H9 (cell line): ENCODE measurements around the gene NAPEPLD. TPM values are rescaled to one million over a fixed set of nuclear protein-coding genes. Genes with fewer than 3 reads are reported as not detected.
"Not testable (repeated sequence)": the region's sequence is repeated elsewhere in the genome, so short reads cannot be mapped to it uniquely, and the experiment has no call there.

Experiments used
- DNase-seq: peaks from one replicate; pipeline ENCODE4 v3.0.0-alpha.2; 2017
- H2AFZ ChIP-seq: one replicate; pipeline ENCODE4 v1.6.1; 2013; ENCODE audit warnings: mild to moderate bottlenecking, low read length, control low read depth, moderate library complexity
- H2AK5ac ChIP-seq: 2 replicates; pipeline ENCODE4 v1.6.1; 2013; ENCODE audit warnings: low read length, control low read depth, mixed read lengths; ENCODE audit not compliant: insufficient read length
- H2BK120ac ChIP-seq: one replicate; pipeline ENCODE4 v1.6.1; 2013; ENCODE audit warnings: low read depth, mild to moderate bottlenecking, low read length, control low read depth, inconsistent platforms; ENCODE audit not compliant: poor library complexity, severe bottlenecking
- H2BK12ac ChIP-seq: 2 replicates; pipeline ENCODE4 v1.6.1; 2013; ENCODE audit warnings: low read length, control low read depth, mixed read lengths, low read depth; ENCODE audit not compliant: insufficient read length
- H2BK15ac ChIP-seq: 2 replicates; pipeline ENCODE4 v1.6.1; 2013; ENCODE audit warnings: low read depth, low read length, control low read depth
- H2BK20ac ChIP-seq: one replicate; pipeline ENCODE4 v1.6.1; 2013; ENCODE audit warnings: low read depth, mild to moderate bottlenecking, low read length, control low read depth, inconsistent platforms; ENCODE audit not compliant: poor library complexity, severe bottlenecking
- H2BK5ac ChIP-seq: 2 replicates; pipeline ENCODE4 v1.6.1; 2013; ENCODE audit warnings: low read length, control low read depth, mixed read lengths; ENCODE audit not compliant: insufficient read length
- H3K14ac ChIP-seq: 2 replicates; pipeline ENCODE4 v1.6.1; 2013; ENCODE audit warnings: low read length, control low read depth; ENCODE audit not compliant: insufficient read depth
- H3K18ac ChIP-seq: 2 replicates; pipeline ENCODE4 v1.6.1; 2013; ENCODE audit warnings: low read depth, mild to moderate bottlenecking, mixed read lengths, low read length, control low read depth; ENCODE audit not compliant: insufficient read length
- H3K23ac ChIP-seq: 2 replicates; pipeline ENCODE4 v1.6.1; 2013; ENCODE audit warnings: low read length, control low read depth, mixed read lengths, low read depth; ENCODE audit not compliant: insufficient read length
- H3K23me2 ChIP-seq: 2 replicates; pipeline ENCODE4 v1.6.1; 2013; ENCODE audit warnings: low read depth, mild to moderate bottlenecking, mixed read lengths, low read length, control low read depth; ENCODE audit not compliant: insufficient read length, poor library complexity, severe bottlenecking
- H3K27ac ChIP-seq: 2 replicates; pipeline ENCODE4 v1.5.1; 2013; ENCODE audit warnings: low read length, control low read depth, mixed read lengths, low read depth; ENCODE audit not compliant: insufficient read length
- H3K27me3 ChIP-seq: 2 replicates; pipeline ENCODE4 v1.6.1; 2013; ENCODE audit warnings: low read length, control low read depth, inconsistent platforms; ENCODE audit not compliant: insufficient read depth
- H3K4ac ChIP-seq: 2 replicates; pipeline ENCODE4 v1.6.1; 2013; ENCODE audit warnings: low read depth, mild to moderate bottlenecking, control low read depth, inconsistent platforms, low read length, moderate library complexity
- H3K4me1 ChIP-seq: 2 replicates; pipeline ENCODE4 v1.6.1; 2013; ENCODE audit warnings: low read length, control low read depth, inconsistent platforms; ENCODE audit not compliant: insufficient read depth
- H3K4me2 ChIP-seq: 2 replicates; pipeline ENCODE4 v1.6.1; 2013; ENCODE audit warnings: low read length, control low read depth, mixed read lengths; ENCODE audit not compliant: insufficient read length, insufficient read depth
- H3K56ac ChIP-seq: 2 replicates; pipeline ENCODE4 v1.6.1; 2013; ENCODE audit warnings: low read depth, mild to moderate bottlenecking, mixed read lengths, low read length, control low read depth; ENCODE audit not compliant: insufficient read length
- H3K79me1 ChIP-seq: 2 replicates; pipeline ENCODE4 v1.6.1; 2013; ENCODE audit warnings: low read depth, mild to moderate bottlenecking, moderate library complexity, low read length, control low read depth, inconsistent platforms; ENCODE audit not compliant: insufficient read depth, poor library complexity, severe bottlenecking
- H3K79me2 ChIP-seq: 2 replicates; pipeline ENCODE4 v1.6.1; 2013; ENCODE audit warnings: low read length, control low read depth, inconsistent platforms; ENCODE audit not compliant: insufficient read depth
- H3K9ac ChIP-seq: 2 replicates; pipeline ENCODE4 v1.6.1; 2013; ENCODE audit warnings: low read length, control low read depth, mixed read lengths; ENCODE audit not compliant: insufficient read length; ENCODE audit errors: extremely low read depth
- H3K9me3 ChIP-seq: one replicate; pipeline ENCODE4 v1.6.1; 2013; ENCODE audit warnings: low read depth, low read length, inconsistent platforms; ENCODE audit not compliant: control insufficient read depth
- H3T11ph ChIP-seq: one replicate; pipeline ENCODE4 v1.6.1; 2013; ENCODE audit warnings: mild to moderate bottlenecking, low read length, control low read depth, inconsistent platforms
- H4K20me1 ChIP-seq: one replicate; pipeline ENCODE4 v1.6.1; 2013; ENCODE audit not compliant: control insufficient read depth, insufficient read length, insufficient read depth
- H4K5ac ChIP-seq: 2 replicates; pipeline ENCODE4 v1.6.1; 2013; ENCODE audit warnings: low read depth, mild to moderate bottlenecking, mixed read lengths, low read length, control low read depth; ENCODE audit not compliant: insufficient read length
- H4K8ac ChIP-seq: replicated peaks from 2 replicates; pipeline ENCODE4 v1.6.1; 2013; ENCODE audit warnings: low read length, control low read depth, mixed read lengths, low read depth; ENCODE audit not compliant: insufficient read length
- H4K91ac ChIP-seq: 2 replicates; pipeline ENCODE4 v1.6.1; 2013; ENCODE audit warnings: low read depth, mild to moderate bottlenecking, moderate library complexity, mixed read lengths, low read length, control low read depth; ENCODE audit not compliant: insufficient read length
- H3K27ac Mint-ChIP-seq, 3 experiments: 2 replicates in 2 of 3; 3 replicates in 1 of 3; pipeline ENCODE4 v1.8.0; 2020 to 2021; ENCODE audit warnings: mixed read lengths in 3 of 3, mild to moderate bottlenecking in 1 of 3, moderate library complexity in 1 of 3
- H3K27me3 Mint-ChIP-seq: 2 replicates; pipeline ENCODE4 v1.8.0; 2021; ENCODE audit warnings: low read depth, mild to moderate bottlenecking, moderate library complexity, mixed read lengths
- H3K36me3 Mint-ChIP-seq, 3 experiments: 2 replicates in 2 of 3; 3 replicates in 1 of 3; pipeline ENCODE4 v1.8.0; 2020 to 2021; ENCODE audit warnings: low read depth in 3 of 3, mixed read lengths in 3 of 3; ENCODE audit not compliant: insufficient read depth in 1 of 3
- H3K4me1 Mint-ChIP-seq, 2 experiments: 2 replicates each; pipeline ENCODE4 v1.8.0; 2020; ENCODE audit warnings: mixed read lengths in 2 of 2
- H3K4me3 Mint-ChIP-seq, 2 experiments: 2 replicates in 1 of 2; 3 replicates in 1 of 2; pipeline ENCODE4 v1.8.0; 2020 to 2021; ENCODE audit warnings: mild to moderate bottlenecking in 2 of 2, mixed read lengths in 2 of 2, moderate library complexity in 1 of 2
- H3K9me3 Mint-ChIP-seq, 2 experiments: 2 replicates in 1 of 2; 3 replicates in 1 of 2; pipeline ENCODE4 v1.8.0; 2020; ENCODE audit warnings: mild to moderate bottlenecking in 2 of 2, mixed read lengths in 2 of 2, moderate library complexity in 1 of 2
- WGBS: extraction: QIAGEN DNeasy Blood & Tissue Kit; methylation state at CpG from one replicate; pipeline ENCODE4 v1.1.7; 2013; ENCODE audit warnings: missing lambda C conversion rate, low lambda C conversion rate, mixed read lengths; ENCODE audit not compliant: insufficient read length; ENCODE audit errors: extremely low coverage; 5-methylcytosine and 5-hydroxymethylcytosine counted together
- total RNA-seq: library from RNA; stranded (reverse); gene quantifications from 2 replicates; pipeline ENCODE4 v1.2.1, GENCODE V29; 2021

NAPEPLD gene
- total RNA-seq, 1 experiment from 2014 or later = 9.3 TPM

DNA sequence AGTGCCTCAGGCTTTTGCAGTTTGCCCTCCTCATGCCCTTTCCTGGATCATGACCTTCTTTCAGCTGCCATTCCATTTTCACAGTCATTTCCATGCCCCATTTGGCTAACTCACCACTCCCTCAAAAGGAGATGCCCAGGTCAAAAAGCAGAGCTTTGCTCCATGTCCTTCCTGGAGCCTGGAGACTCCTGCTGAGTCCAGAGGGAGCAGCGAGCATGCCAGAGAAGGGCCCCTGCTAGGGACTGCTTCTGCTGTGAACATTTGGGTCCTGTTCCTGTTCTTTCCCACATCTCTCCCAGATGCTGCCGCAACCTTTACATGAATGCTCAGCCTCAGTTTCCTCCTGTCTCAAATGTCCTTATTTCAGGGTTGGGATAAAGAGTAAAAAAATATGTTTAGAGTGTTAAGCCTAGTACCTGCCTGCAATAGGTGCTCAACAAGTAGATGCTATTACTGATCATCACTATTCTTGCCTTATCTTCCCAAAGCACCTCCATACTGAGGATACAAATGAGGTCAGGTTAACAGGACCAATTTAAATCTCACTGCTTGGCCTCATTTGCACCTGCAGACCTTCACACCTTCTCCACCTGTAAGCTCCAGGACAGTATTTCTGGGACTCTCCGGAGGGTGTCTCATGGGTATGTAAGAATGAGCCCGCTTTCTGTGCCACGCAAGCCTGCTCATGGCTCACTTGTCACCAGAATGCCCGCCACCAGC lies 23.0 kb upstream of the NAPEPLD start:
- not testable (repeated sequence) for H3K9me3 Mint-ChIP-seq, H2AFZ ChIP-seq, H3K23me2 ChIP-seq, H3K56ac ChIP-seq, H3K9me3 ChIP-seq, H4K20me1 ChIP-seq, H3K27ac Mint-ChIP-seq, H2BK5ac ChIP-seq, DNase-seq, H3K14ac ChIP-seq, H2BK15ac ChIP-seq, H3K4me3 Mint-ChIP-seq, H3K27me3 Mint-ChIP-seq, H3K9ac ChIP-seq, H3K36me3 Mint-ChIP-seq, H3K18ac ChIP-seq, H2BK120ac ChIP-seq, H3K23ac ChIP-seq, H3K4ac ChIP-seq, H3K4me2 ChIP-seq, H2BK12ac ChIP-seq, H3K27me3 ChIP-seq, H2BK20ac ChIP-seq, H4K8ac ChIP-seq, H3T11ph ChIP-seq, H4K91ac ChIP-seq, H3K79me2 ChIP-seq, H2AK5ac ChIP-seq, H3K4me1 ChIP-seq, H3K79me1 ChIP-seq, H3K27ac ChIP-seq, H4K5ac ChIP-seq
- no CpG with 5 or more reads among the region's 6 CpGs for WGBS
- peaks cover 11 to 16% of the 10 kb centered on the region in 2 experiments for H3K4me1 Mint-ChIP-seq

- H3K18ac ChIP-seq, H3K4me3 Mint-ChIP-seq, H4K20me1 ChIP-seq, H3K4me1 ChIP-seq, H3K23me2 ChIP-seq, H3K4me2 ChIP-seq, H3K27ac ChIP-seq, H2BK5ac ChIP-seq, H2BK12ac ChIP-seq, H3K9me3 Mint-ChIP-seq, H3K36me3 Mint-ChIP-seq, H3K23ac ChIP-seq, DNase-seq, H2BK120ac ChIP-seq, H4K5ac ChIP-seq, H3T11ph ChIP-seq, H3K14ac ChIP-seq, H2AFZ ChIP-seq, H3K9ac ChIP-seq, H4K8ac ChIP-seq, H3K4ac ChIP-seq, H3K79me2 ChIP-seq, H3K9me3 ChIP-seq, H4K91ac ChIP-seq, H3K79me1 ChIP-seq, H2AK5ac ChIP-seq, H2BK15ac ChIP-seq, H3K27me3 ChIP-seq, H3K27me3 Mint-ChIP-seq, H3K27ac Mint-ChIP-seq, H3K56ac ChIP-seq, H2BK20ac ChIP-seq: not testable (repeated sequence)
- no CpG with 5 or more reads among the region's 3 CpGs for whole genome bisulfite sequencing
- H3K4me1 Mint-ChIP-seq = peaks cover 10 to 16% of the 10 kb centered on the region in 2 experiments
Observed at GRCh38 chr7:103166921-103167544, 18.1 kb upstream of the NAPEPLD start.
